T-cell (primary cell): ENCODE results near the gene LIMK1. TPM values are rescaled to one million over a fixed set of nuclear protein-coding genes. Genes with fewer than 3 reads are reported as not detected.
"Not testable (repeated sequence)": the region's sequence is repeated elsewhere in the genome, so short reads cannot be mapped to it uniquely, and the experiment has no call there.

Source experiments
- ATAC-seq, 4 experiments: fragments of 200-7000 bp in 3 of 4; fragments of 150-1000 bp in 1 of 4; cut with Tn5 transposase; replicated peaks in 1 of 4; 1 replicate in 3 of 4; 2 replicates in 1 of 4; pipeline ENCODE4 v1.10.0; 2021; ENCODE audit warnings: moderate library complexity in 3 of 4, mild to moderate bottlenecking in 2 of 4, moderate number of reproducible peaks in 1 of 4
- CTCF ChIA-PET, 2 donors: fragments of 300-600 bp; sonication (Branson Sonifier 250); formaldehyde crosslinking; loops; one replicate each; lab custom pipeline; 2022; ENCODE audit warnings: antibody characterized with exemption in 2 of 2; lab: Charles Lee
- POLR2A ChIA-PET, 2 donors: fragments of 300-600 bp; sonication (Branson Sonifier 250); formaldehyde crosslinking; loops; one replicate each; lab custom pipeline; 2022; ENCODE audit warnings: antibody characterized with exemption in 2 of 2; lab: Charles Lee
- DNase-seq, 35 experiments: peaks; one replicate each; pipeline versions ENCODE4 v3.0.0 to v3.0.0-alpha.2; 2013 to 2023
- H3K27ac ChIP-seq: one replicate; pipeline ENCODE4 v1.5.1; 2013; ENCODE audit warnings: low read length
- H3K27me3 ChIP-seq, 2 experiments: replicated peaks in 1 of 2; 1 replicate in 1 of 2; 2 replicates in 1 of 2; pipeline versions ENCODE4 v1.6.1 to v1.7.0; 2013; ENCODE audit warnings: low read length in 1 of 2, mixed read lengths in 1 of 2; ENCODE audit not compliant: control insufficient read depth in 2 of 2, insufficient read depth in 2 of 2; ENCODE audit errors: extremely low read depth in 1 of 2
- H3K36me3 ChIP-seq, 2 donors: 1 replicate in 1 of 2; 2 replicates in 1 of 2; pipeline versions ENCODE4 v1.6.1 to v1.7.0; 2013; ENCODE audit warnings: low read length in 1 of 2; ENCODE audit not compliant: control insufficient read depth in 2 of 2, insufficient read depth in 1 of 2; ENCODE audit errors: extremely low read depth in 1 of 2
- H3K4me1 ChIP-seq, 2 experiments: 1 replicate in 1 of 2; 2 replicates in 1 of 2; pipeline versions ENCODE4 v1.6.1 to v1.7.0; 2013; ENCODE audit warnings: low read length in 2 of 2, mixed read lengths in 1 of 2; ENCODE audit not compliant: insufficient read depth in 2 of 2, control insufficient read depth in 1 of 2; ENCODE audit errors: extremely low read depth in 1 of 2
- H3K4me3 ChIP-seq, 2 donors: 1 replicate in 1 of 2; 2 replicates in 1 of 2; pipeline versions ENCODE4 v1.5.1 to v1.7.0; 2013; ENCODE audit warnings: mild to moderate bottlenecking in 2 of 2, low read length in 1 of 2, moderate library complexity in 1 of 2; ENCODE audit not compliant: control insufficient read depth in 1 of 2; ENCODE audit errors: extremely low read depth in 1 of 2
- H3K9me3 ChIP-seq: 2 replicates; pipeline ENCODE4 v1.7.0; 2013
- H3K27ac Mint-ChIP-seq, 2 donors: one replicate each; pipeline ENCODE4 v1.8.0; 2020 to 2021; ENCODE audit warnings: mild to moderate bottlenecking in 2 of 2, mixed read lengths in 2 of 2
- H3K27me3 Mint-ChIP-seq, 2 donors: one replicate each; pipeline ENCODE4 v1.8.0; 2021 to 2022; ENCODE audit warnings: mixed read lengths in 2 of 2
- H3K36me3 Mint-ChIP-seq: one replicate; pipeline ENCODE4 v1.8.0; 2021; ENCODE audit warnings: mixed read lengths
- H3K4me1 Mint-ChIP-seq, 3 donors: one replicate each; pipeline ENCODE4 v1.8.0; 2020 to 2022; ENCODE audit warnings: mixed read lengths in 3 of 3, mild to moderate bottlenecking in 1 of 3
- H3K4me3 Mint-ChIP-seq, 3 donors: one replicate each; pipeline ENCODE4 v1.8.0; 2020 to 2022; ENCODE audit warnings: mild to moderate bottlenecking in 3 of 3, mixed read lengths in 3 of 3, moderate library complexity in 3 of 3
- H3K9me3 Mint-ChIP-seq, 3 donors: one replicate each; pipeline ENCODE4 v1.8.0; 2020 to 2022; ENCODE audit warnings: mixed read lengths in 3 of 3
- WGBS: methylation state at CpG from one replicate; pipeline ENCODE4 v1.1.5; 2013; ENCODE audit warnings: missing lambda C conversion rate; ENCODE audit not compliant: insufficient coverage; 5-methylcytosine and 5-hydroxymethylcytosine counted together
- total RNA-seq, 35 experiments: library from RNA in 6 of 35; stranded (reverse) in 6 of 35; fragments of 120-200 nt in 1 of 35; gene quantifications; one replicate each; pipeline versions ENCODE4 v1.2.1 to v1.2.4 and lab custom pipeline; 2013 to 2026

Gene LIMK1
- total RNA-seq, 5 donors from 2014 or later (not counting 1 experiment from before 2014, with no cell fraction given) = 13.5 to 24.9 (median 18.4) TPM

DNA sequence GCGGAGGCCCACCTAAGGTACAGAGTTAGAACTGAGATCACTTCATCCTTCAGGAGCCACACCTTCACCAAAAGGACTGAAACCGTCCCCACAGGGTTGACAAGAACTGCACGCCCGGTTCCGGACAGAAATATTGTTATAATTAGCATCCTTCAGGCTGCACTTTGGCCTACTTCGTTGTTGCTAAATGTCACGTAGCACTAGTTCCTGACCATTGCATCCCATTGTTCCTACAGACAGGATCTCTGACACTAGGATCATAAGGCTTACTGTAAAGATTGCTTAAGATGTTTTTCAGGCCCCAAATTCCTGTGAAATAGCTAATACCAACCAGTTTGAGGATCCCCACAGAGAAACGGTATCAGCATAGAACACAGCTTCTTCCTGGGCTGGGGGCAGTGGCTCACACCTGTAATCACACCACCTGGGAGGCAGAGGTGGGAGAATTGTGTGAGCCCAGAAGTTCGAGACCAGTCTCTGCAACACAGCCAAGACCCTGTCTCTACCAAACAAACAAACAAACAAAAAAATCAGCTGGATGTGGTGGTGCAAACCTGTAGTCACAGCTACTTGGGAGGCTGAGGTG is 72.3 kb downstream of the LIMK1 start:
- Mint-ChIP-seq H3K9me3 (no peaks in the 10 kb centered on the region), H3K36me3 (no peaks in the 10 kb centered on the region), H3K4me1 (no peaks in the 10 kb centered on the region), H3K4me3 (no peak overlapping the region), H3K27me3 (peaks cover 0 to 3% of the 10 kb centered on the region in 2 donors), H3K27ac (no peak overlapping the region)
- no peaks in the 10 kb centered on the region for H3K27me3 ChIP-seq
- ATAC-seq (no peak), DNase-seq (no peak)
- no peaks in the 10 kb centered on the region for H3K4me1 ChIP-seq
- ChIA-PET POLR2A (interaction anchor here in 1 of 2 donors (0.7 kb wide), 1 partner anchor 260 kb away, joined by 6 read pairs; no protein-coding TSS in a partner anchor), CTCF (no interaction called here)
- 78% methylated on average over 7 of the region's 9 CpGs for WGBS
- no peak overlapping the region for H3K27ac ChIP-seq
- no peak overlapping the region for H3K4me3 ChIP-seq
- H3K36me3 ChIP-seq = no peaks in the 10 kb centered on the region
- H3K9me3 ChIP-seq = no peaks in the 10 kb centered on the region

DNA sequence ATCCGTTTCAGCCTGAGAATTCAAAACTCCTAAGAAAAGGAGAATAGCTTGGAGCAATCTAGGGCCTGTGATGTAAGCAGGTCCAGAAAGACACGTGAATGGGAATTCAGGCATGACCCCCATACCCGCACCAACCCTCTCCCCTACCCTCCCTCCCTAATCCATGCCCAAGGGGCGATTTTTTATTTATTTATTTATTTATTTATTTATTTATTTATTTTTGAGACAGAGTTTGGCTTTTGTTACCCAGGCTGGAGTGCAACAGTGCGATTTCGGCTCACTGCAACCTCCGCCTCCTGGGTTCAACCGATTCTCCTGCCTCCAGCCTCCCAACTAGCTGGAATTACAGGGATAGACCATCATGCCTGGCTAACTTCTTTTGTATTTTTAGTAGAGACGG is 74.0 kb downstream of the LIMK1 start:
- H3K4me1 ChIP-seq = no peaks in the 10 kb centered on the region
- no peak overlapping the region for H3K27ac Mint-ChIP-seq

GRCh38 chr7:74164985-74165456 is 81.4 kb downstream of the LIMK1 start:
- ChIA-PET POLR2A (no interaction called here), CTCF (no interaction called here)
- Mint-ChIP-seq H3K4me1 (no peaks in the 10 kb centered on the region), H3K4me3 (no peak overlapping the region), H3K36me3 (no peaks in the 10 kb centered on the region), H3K9me3 (no peaks in the 10 kb centered on the region), H3K27me3 (no peaks in the 10 kb centered on the region), H3K27ac (no peak overlapping the region)
- Histone ChIP-seq H3K9me3 (no peaks in the 10 kb centered on the region), H3K4me3 (no peak overlapping the region), H3K27me3 (no peaks in the 10 kb centered on the region), H3K36me3 (no peaks in the 10 kb centered on the region), H3K4me1 (no peaks in the 10 kb centered on the region), H3K27ac (no peak overlapping the region)
- ATAC-seq = no peak
- DNase-seq = no peak
- WGBS = 73% methylated on average over 3 of the region's 7 CpGs

More for the DNA sequence above, 74.0 kb downstream of the LIMK1 start:
- Histone ChIP-seq H3K36me3 (no peaks in the 10 kb centered on the region), H3K27ac (no peak overlapping the region), H3K4me3 (no peak overlapping the region), H3K27me3 (no peaks in the 10 kb centered on the region), H3K9me3 (no peaks in the 10 kb centered on the region)
- CTCF ChIA-PET = no interaction called here
- DNase-seq (no peak), ATAC-seq (no peak)
- no peaks in the 10 kb centered on the region for H3K9me3 Mint-ChIP-seq
- no peaks in the 10 kb centered on the region for H3K27me3 Mint-ChIP-seq
- WGBS = 100% methylated on average over 1 of the region's 9 CpGs
- H3K4me3 Mint-ChIP-seq = no peak overlapping the region
- no peaks in the 10 kb centered on the region for H3K36me3 Mint-ChIP-seq
- H3K4me1 Mint-ChIP-seq = no peaks in the 10 kb centered on the region
- POLR2A ChIA-PET = interaction anchor here in 1 of 2 donors (0.5 kb wide), 1 partner anchor 322 kb away, joined by 9 read pairs; no protein-coding TSS in a partner anchor

GRCh38 chr7:74165867-74166593 is 82.4 kb downstream of the LIMK1 start:
- Histone ChIP-seq H3K27me3 (no peaks in the 10 kb centered on the region), H3K27ac (no peak overlapping the region), H3K9me3 (no peaks in the 10 kb centered on the region), H3K36me3 (no peaks in the 10 kb centered on the region), H3K4me3 (no peak overlapping the region), H3K4me1 (no peaks in the 10 kb centered on the region)
- CTCF ChIA-PET = no interaction called here
- POLR2A ChIA-PET = no interaction called here
- Mint-ChIP-seq H3K27me3 (no peaks in the 10 kb centered on the region), H3K36me3 (no peaks in the 10 kb centered on the region), H3K9me3 (no peaks in the 10 kb centered on the region), H3K4me3 (no peak overlapping the region), H3K4me1 (no peaks in the 10 kb centered on the region), H3K27ac (no peak overlapping the region)
- WGBS = 92% methylated on average over 8 of the region's 15 CpGs
- DNase-seq (no peak), ATAC-seq (no peak)

DNA sequence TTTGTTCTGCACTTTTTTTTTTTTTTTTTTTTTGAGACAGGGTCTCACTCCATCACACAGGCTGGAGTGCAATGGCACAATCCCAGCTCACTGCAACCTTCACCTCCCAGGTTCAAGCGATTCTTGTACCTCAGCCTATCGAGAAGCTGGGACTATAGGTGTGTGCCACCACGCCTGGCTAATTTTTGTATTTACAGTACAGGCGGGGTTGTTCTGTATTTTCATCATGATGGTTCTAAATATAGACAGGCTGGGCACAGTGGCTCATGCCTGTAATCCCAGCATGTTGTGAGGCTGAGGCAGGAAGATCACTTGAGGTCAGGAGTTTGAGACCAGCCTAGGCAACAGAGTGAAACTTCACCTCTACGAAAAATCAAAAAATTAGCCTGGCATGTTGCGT is 83.7 kb downstream of the LIMK1 start:
- H3K9me3 ChIP-seq, H3K9me3 Mint-ChIP-seq, ATAC-seq, H3K36me3 ChIP-seq, H3K27me3 ChIP-seq, H3K36me3 Mint-ChIP-seq, H3K4me1 ChIP-seq, H3K4me3 ChIP-seq, H3K27ac ChIP-seq, DNase-seq, H3K27ac Mint-ChIP-seq, H3K27me3 Mint-ChIP-seq, H3K4me3 Mint-ChIP-seq, H3K4me1 Mint-ChIP-seq: not testable (repeated sequence)
- ChIA-PET POLR2A (interaction anchor here in 1 of 2 donors (0.6 kb wide), 1 partner anchor 94 kb away, joined by 5 read pairs; no protein-coding TSS in a partner anchor), CTCF (interaction anchor here (0.6 kb wide), 3 partner anchors 15 to 49 kb away, joined by 4 to 7 read pairs (median 4); no protein-coding TSS in a partner anchor)
- WGBS = 75% methylated on average over 1 of the region's 6 CpGs
